IMR-90 (cell line): ENCODE results near the gene CEP170B. TPM values are rescaled to one million over a fixed set of nuclear protein-coding genes. Genes with fewer than 3 reads are reported as not detected.

Experiments
- ATAC-seq: fragments of 200-7000 bp; cut with Tn5 transposase; 2 replicates; pipeline ENCODE4 v1.9.1; 2020; ENCODE audit warnings: low read depth, mild to moderate bottlenecking, moderate library complexity
- BruUV-seq: library from RNA; stranded (reverse); fragments of 400-500 nt; replicated peaks from 2 replicates; lab custom pipeline; 2021; lab: Mats Ljungman, UMichigan
- CTCF ChIA-PET: fragments of 300-600 bp; formaldehyde crosslinking; extraction: SDS; loops from one replicate; lab custom pipeline; 2021; ENCODE audit warnings: antibody characterized with exemption; lab: Yijun Ruan, JAX
- POLR2A ChIA-PET: fragments of 300-600 bp; sonication (Branson Sonifier 250); formaldehyde crosslinking; loops from one replicate; lab custom pipeline; 2022; ENCODE audit warnings: antibody characterized with exemption; ENCODE audit not compliant: unreplicated experiment; lab: Charles Lee
- DNase-seq: peaks from one replicate; pipeline ENCODE4 v3.0.0; 2013
- H2AFZ ChIP-seq: replicated peaks from 2 replicates; pipeline ENCODE3; 2013; ENCODE audit warnings: low read length, mild to moderate bottlenecking; ENCODE audit not compliant: poor library complexity
- H2AK5ac ChIP-seq: 2 replicates; pipeline ENCODE4 v1.6.1; 2013; ENCODE audit warnings: low read depth, low read length, inconsistent platforms
- H2AK9ac ChIP-seq: replicated peaks from 2 replicates; pipeline ENCODE3; 2013; ENCODE audit warnings: mild to moderate bottlenecking, low read depth, low read length, moderate library complexity; ENCODE audit not compliant: poor library complexity
- H2BK120ac ChIP-seq: 2 replicates; pipeline ENCODE4 v1.6.1; 2013; ENCODE audit warnings: low read depth, low read length, inconsistent platforms
- H2BK15ac ChIP-seq: 3 replicates; pipeline ENCODE4 v1.6.1; 2013; ENCODE audit warnings: low read depth, low read length, inconsistent platforms
- H2BK20ac ChIP-seq: 2 replicates; pipeline ENCODE4 v1.6.1; 2013; ENCODE audit warnings: low read depth, mild to moderate bottlenecking, inconsistent platforms, low read length, moderate library complexity
- H2BK5ac ChIP-seq: 2 replicates; pipeline ENCODE4 v1.6.1; 2013; ENCODE audit warnings: mild to moderate bottlenecking, low read depth, low read length, inconsistent platforms; ENCODE audit not compliant: poor library complexity, severe bottlenecking
- H3K14ac ChIP-seq: replicated peaks from 2 replicates; pipeline ENCODE4 v1.6.1; 2013; ENCODE audit warnings: low read depth, low read length, inconsistent platforms
- H3K18ac ChIP-seq: 2 replicates; pipeline ENCODE4 v1.6.1; 2013; ENCODE audit warnings: low read depth, low read length, control low read depth
- H3K23ac ChIP-seq: 2 replicates; pipeline ENCODE4 v1.6.1; 2013; ENCODE audit warnings: low read depth, low read length, inconsistent platforms
- H3K27ac ChIP-seq: 2 replicates; pipeline ENCODE4 v1.5.1; 2013; ENCODE audit warnings: mild to moderate bottlenecking, control low read depth, low read length; ENCODE audit not compliant: insufficient read depth
- H3K27me3 ChIP-seq: 2 replicates; pipeline ENCODE4 v1.6.1; 2013; ENCODE audit warnings: low read length; ENCODE audit not compliant: control insufficient read depth, insufficient read depth
- H3K36me3 ChIP-seq: 2 replicates; pipeline ENCODE4 v1.6.1; 2013; ENCODE audit warnings: low read length, mixed read lengths; ENCODE audit not compliant: control insufficient read depth, insufficient read depth
- H3K4ac ChIP-seq: 2 replicates; pipeline ENCODE4 v1.6.1; 2013; ENCODE audit warnings: low read depth, low read length, inconsistent platforms
- H3K4me1 ChIP-seq: 2 replicates; pipeline ENCODE4 v1.6.1; 2013; ENCODE audit warnings: low read length, mixed read lengths; ENCODE audit not compliant: control insufficient read depth, insufficient read depth
- H3K4me2 ChIP-seq: 2 replicates; pipeline ENCODE4 v1.6.1; 2013; ENCODE audit warnings: low read depth, mild to moderate bottlenecking, control low read depth, low read length, moderate library complexity
- H3K4me3 ChIP-seq: 2 replicates; pipeline ENCODE4 v1.5.1; 2013; ENCODE audit warnings: low read depth, mild to moderate bottlenecking, control low read depth, low read length, moderate library complexity; ENCODE audit not compliant: insufficient read depth
- H3K56ac ChIP-seq: 2 replicates; pipeline ENCODE4 v1.6.1; 2013; ENCODE audit warnings: low read length, inconsistent platforms; ENCODE audit not compliant: insufficient read depth; ENCODE audit errors: extremely low read depth
- H3K79me1 ChIP-seq, 2 experiments: 2 replicates each; pipeline ENCODE4 v1.6.1; 2013; ENCODE audit warnings: low read length in 2 of 2, inconsistent platforms in 1 of 2, low read depth in 1 of 2
- H3K9ac ChIP-seq: 2 replicates; pipeline ENCODE4 v1.6.1; 2013; ENCODE audit warnings: low read depth, low read length, control low read depth
- H3K9me1 ChIP-seq: 2 replicates; pipeline ENCODE4 v1.6.1; 2013; ENCODE audit warnings: low read length, inconsistent platforms; ENCODE audit not compliant: insufficient read depth
- H3K9me3 ChIP-seq: 2 replicates; pipeline ENCODE4 v1.6.1; 2013; ENCODE audit warnings: low read length; ENCODE audit not compliant: control insufficient read depth, insufficient read depth
- H4K20me1 ChIP-seq: 2 replicates; pipeline ENCODE4 v1.6.1; 2013; ENCODE audit warnings: low read length, inconsistent platforms; ENCODE audit not compliant: insufficient read depth
- H4K5ac ChIP-seq: 2 replicates; pipeline ENCODE4 v1.6.1; 2013; ENCODE audit warnings: mild to moderate bottlenecking, low read depth, low read length, control low read depth
- H4K8ac ChIP-seq, 2 experiments: 2 replicates each; pipeline ENCODE4 v1.6.1; 2013; ENCODE audit warnings: low read depth in 2 of 2, low read length in 2 of 2, control low read depth in 1 of 2, inconsistent platforms in 1 of 2
- H4K91ac ChIP-seq: 2 replicates; pipeline ENCODE4 v1.6.1; 2013; ENCODE audit warnings: low read depth, low read length, inconsistent platforms; ENCODE audit not compliant: insufficient read depth
- FOS ChIP-seq: fragments of 150-350 bp; IDR thresholded peaks from 2 replicates; pipeline ENCODE4 v1.6.1; 2016; ENCODE audit warnings: low read depth, low read length
- RFX5 ChIP-seq: IDR thresholded peaks from 2 replicates; pipeline ENCODE4 v1.8.0; 2012; ENCODE audit warnings: low read depth, mild to moderate bottlenecking, low read length, moderate library complexity
- WGBS, 2 experiments: methylation state at CpG; one replicate each; pipeline versions ENCODE4 v1.1.5 to v1.1.7; 2013; ENCODE audit warnings: missing lambda C conversion rate in 2 of 2; ENCODE audit not compliant: insufficient read length in 1 of 2; ENCODE audit errors: extremely low coverage in 2 of 2; 5-methylcytosine and 5-hydroxymethylcytosine counted together
- dilution Hi-C: fragments of 300-500 bp; cut with HindIII; formaldehyde crosslinking; loops from one replicate; pipeline ENCODE4 v1.14.3; 2018; ENCODE audit warnings: low sequenced_read_pairs; ENCODE audit not compliant: unreplicated experiment
- in situ Hi-C: fragments of 300-500 bp; cut with MboI; formaldehyde crosslinking; loops from 3 replicates; pipeline ENCODE4 v1.14.3; 2019; ENCODE audit warnings: low sequenced_read_pairs, inconsistent platforms, mixed read lengths
- intact Hi-C: fragments of 100-400 bp; cut with micrococcal nuclease; formaldehyde crosslinking; loops from 2 replicates; pipeline ENCODE4 v1.10.0; 2022
- polyA plus RNA-seq, 3 experiments: library from polyadenylated mRNA; depleted of rRNA; stranded (reverse); fragments of >200 nt; gene quantifications; 2 replicates each; pipeline ENCODE4 v1.2.3, GENCODE V29; 2012; ENCODE audit warnings: low replicate concordance in 1 of 3
- total RNA-seq: library from RNA; depleted of rRNA; stranded (reverse); fragments of >200 nt; gene quantifications from 2 replicates; pipeline ENCODE4 v1.2.3, GENCODE V29; 2012
- TF ChIP-seq, protein P1 (sequence below): conservative IDR thresholded peaks from 2 replicates; pipeline ENCODE4 v1.5.1; 2012; ENCODE audit warnings: mild to moderate bottlenecking, low read depth, low read length, improper control_type of control experiment

The CEP170B gene
- total and polyA plus RNA-seq, 2 of the 4 experiments (the other 2 are of a cell fraction) = 3.6 to 13.1 TPM

GRCh38 chr14:104887623-104888488 is 22.8 kb downstream of the CEP170B start:
- no peak for DNase-seq
- Histone ChIP-seq H3K23ac (no peak overlapping the region), H3K36me3 (peaks cover 41% of the 10 kb centered on the region), H3K56ac (no peak overlapping the region), H4K91ac (no peak overlapping the region), H3K4me3 (no peak overlapping the region), H4K5ac (no peak overlapping the region), H3K9me3 (no peaks in the 10 kb centered on the region), H2BK120ac (no peak overlapping the region), H3K9me1 (0 out of 2 replicates have a peak, but pooled peaks cover 2% of the 10 kb centered on the region), H2AK9ac (no peak overlapping the region), H3K4ac (no peak overlapping the region), H3K4me1 (no peaks in the 10 kb centered on the region), H3K14ac (no peak overlapping the region), H3K79me1 (no peaks in the 10 kb centered on the region), H3K18ac (no peak overlapping the region), H2BK20ac (no peak overlapping the region), H2AK5ac (no peak overlapping the region), H4K20me1 (no peaks in the 10 kb centered on the region; the same call in 1 of the 2 replicates), H2AFZ (no peak overlapping the region), H3K27ac (no peak overlapping the region), H3K9ac (no peak overlapping the region), H3K27me3 (no peaks in the 10 kb centered on the region), H4K8ac (no peak overlapping the region), H2BK5ac (no peak overlapping the region), H3K4me2 (no peak overlapping the region), H2BK15ac (no peak overlapping the region)
- TF ChIP-seq FOS (no peak), RFX5 (no peak)
- TF ChIP-seq, protein P1, sequence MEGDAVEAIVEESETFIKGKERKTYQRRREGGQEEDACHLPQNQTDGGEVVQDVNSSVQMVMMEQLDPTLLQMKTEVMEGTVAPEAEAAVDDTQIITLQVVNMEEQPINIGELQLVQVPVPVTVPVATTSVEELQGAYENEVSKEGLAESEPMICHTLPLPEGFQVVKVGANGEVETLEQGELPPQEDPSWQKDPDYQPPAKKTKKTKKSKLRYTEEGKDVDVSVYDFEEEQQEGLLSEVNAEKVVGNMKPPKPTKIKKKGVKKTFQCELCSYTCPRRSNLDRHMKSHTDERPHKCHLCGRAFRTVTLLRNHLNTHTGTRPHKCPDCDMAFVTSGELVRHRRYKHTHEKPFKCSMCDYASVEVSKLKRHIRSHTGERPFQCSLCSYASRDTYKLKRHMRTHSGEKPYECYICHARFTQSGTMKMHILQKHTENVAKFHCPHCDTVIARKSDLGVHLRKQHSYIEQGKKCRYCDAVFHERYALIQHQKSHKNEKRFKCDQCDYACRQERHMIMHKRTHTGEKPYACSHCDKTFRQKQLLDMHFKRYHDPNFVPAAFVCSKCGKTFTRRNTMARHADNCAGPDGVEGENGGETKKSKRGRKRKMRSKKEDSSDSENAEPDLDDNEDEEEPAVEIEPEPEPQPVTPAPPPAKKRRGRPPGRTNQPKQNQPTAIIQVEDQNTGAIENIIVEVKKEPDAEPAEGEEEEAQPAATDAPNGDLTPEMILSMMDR = no peak
- WGBS, 2 experiments = 94% methylated on average over 15 of the region's 33 CpGs; no CpG with 5 or more reads in 1 of the 2 experiments
- dilution Hi-C loops (no loop called here), in situ Hi-C loops (no loop called here), intact Hi-C loops (no loop called here)
- ChIA-PET POLR2A (no interaction called here), CTCF (no interaction called here)
- no TSS peak for BruUV-seq
- ATAC-seq = no peak
